CD4-positive, alpha-beta T cell treated with Interleukin-17A for 4 hours (primary cell): ENCODE results near the gene PLAC9.

Experiments
- DNase-seq: peaks from one replicate; pipeline ENCODE4 v3.0.0-alpha.2; 2020; ENCODE audit warnings: mixed read lengths

The PLAC9 gene

DNA sequence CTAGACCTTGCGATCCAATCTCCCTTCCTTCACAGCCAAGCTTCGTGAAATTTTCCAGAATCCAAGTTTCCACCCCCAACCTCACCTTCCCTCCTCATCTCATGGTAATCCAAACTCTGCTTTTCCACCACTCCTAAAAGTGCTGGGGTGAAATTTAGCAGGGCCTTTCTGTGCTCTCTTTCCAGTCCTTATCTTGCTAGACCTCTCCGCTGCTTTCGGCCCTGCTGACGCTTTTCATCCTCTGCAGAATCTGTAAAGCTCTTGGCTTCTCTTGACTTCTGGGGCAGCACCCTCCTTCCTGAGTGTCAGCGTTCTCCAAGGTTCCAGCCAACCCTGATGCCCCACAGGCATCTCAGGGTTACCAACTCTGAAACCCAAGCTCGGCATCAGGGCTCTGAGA lies 7.7 kb downstream of the PLAC9 start:
- no peak for DNase-seq

DNA sequence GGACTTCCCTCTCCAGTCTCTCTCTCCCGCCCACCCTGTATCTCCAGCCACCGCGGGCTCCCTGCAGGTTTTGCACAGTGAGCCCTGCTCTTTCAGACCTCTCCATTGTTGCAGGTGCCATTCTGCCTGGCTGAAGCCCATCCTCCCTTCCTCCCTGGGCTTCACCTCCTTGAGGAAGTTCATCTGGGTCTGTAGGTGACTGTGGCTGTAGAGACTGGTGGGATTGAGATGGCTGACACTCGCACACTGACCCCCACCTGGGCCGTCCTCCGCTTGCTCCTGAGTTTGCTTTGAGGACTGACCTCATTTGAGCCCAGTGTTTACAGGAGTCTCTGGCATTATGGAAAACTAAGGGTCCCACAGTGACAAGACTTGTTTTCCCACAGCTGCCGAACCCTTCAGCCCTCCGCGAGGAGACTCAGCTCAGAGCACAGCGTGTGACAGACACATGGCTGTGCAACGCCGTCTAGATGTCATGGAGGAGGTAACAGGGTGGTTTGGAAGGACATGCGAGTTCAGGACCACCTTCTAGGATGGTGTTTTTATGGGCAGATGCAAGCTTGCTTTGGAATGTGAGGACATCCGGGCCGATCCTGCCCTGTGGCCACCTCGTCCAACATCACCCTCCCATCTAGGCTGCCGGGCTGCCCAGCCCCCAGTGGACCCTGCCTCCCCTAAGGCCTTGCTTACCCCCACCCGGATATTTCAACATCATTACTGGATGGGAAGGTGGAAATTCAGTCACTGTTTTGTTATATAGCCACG lies 9.3 kb downstream of the PLAC9 start:
- DNase-seq: no peak

DNA sequence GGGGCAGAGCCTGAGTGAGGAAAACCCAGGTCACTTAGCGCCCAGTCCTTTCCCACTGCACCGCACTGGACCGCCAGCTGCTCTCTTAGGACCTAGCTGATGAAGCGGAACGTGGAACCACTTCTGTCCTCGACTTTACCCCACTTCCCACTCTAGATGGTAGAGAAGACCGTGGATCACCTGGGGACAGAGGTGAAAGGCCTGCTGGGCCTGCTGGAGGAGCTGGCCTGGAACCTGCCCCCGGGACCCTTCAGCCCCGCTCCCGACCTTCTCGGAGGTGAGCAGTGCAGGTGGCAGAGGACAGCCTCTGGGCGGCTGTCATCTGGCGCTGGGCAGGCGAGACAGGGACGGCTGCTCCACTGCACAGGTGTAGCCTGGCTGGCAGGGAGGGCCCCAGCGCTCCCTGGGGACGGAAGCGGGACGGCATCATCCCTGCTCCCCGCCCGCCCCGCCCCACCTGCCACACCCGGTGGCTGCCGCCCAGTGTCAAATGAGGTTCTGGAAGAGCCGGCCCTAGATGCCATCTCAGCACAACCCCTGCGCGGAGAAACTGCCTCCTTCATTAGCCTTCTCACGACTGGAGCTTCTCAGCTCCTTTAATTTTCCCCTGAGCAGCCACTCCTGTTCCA lies 11.7 kb downstream of the PLAC9 start:
- DNase-seq: peak; percentile 58

DNA sequence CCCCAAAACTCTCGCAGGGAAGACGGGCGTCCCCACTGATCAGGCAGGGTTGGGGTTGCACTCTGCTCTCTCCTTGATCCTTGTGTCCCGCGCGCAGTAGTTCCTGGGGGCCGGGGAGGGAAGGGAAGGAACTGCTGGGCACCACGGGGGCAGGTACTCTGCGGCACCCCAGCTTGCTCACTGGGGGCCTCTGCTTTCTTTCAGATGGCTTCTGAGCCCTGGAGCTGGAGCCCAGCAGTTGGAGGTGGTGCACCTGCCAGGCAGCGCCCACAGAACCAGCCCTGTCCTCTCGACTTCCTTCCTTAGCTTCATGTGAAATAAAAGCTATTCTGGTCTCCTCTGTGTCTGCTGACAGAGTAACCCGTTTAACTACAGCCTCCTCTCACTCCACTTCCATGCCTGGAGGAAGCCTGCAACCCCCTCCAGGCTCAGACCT lies 12.2 kb downstream of the PLAC9 start:
- peak; percentile 51 for DNase-seq

DNA sequence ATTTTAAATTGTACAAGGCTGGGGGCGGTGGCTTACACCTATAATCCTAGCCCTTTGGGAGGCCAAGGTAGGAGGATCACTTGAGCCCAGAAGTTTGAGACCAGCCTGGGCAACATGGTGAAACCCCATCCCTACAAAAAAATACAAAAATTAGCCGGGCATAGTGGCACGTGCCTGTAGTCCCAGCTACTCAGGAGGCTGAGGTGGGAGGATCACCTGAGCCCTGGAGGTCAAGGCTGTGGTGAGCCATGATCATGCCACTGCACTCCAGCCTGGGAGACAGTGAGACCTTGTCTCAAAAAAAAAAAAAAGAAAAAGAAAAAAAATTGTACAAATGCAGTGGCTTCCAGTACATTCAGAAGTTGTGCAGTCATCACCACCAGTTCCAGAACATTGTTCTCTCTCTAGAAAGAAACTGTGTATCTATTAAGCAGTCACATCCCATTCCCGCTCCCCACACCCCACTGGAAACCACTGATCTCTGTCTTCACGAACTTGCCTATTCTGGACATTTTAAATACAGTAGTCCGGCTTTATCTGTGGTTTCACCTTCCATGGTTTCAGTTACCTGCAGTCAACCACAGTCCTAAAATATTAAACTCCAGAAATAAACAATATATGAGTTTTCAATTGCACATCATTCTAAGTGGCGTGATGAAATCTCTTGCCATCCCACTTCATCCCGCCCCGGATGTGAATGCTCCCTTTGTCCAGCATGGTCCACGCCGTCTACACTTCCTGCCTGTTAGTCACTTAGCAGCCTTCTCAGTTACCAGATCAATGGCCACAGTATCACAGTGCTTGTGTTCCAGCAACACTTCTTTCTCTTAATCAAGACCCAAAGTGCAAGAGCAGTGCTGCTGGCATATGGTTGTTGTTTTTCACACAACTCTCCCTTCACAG lies 13.1 kb downstream of the PLAC9 start:
- DNase-seq: peak; percentile 12

DNA sequence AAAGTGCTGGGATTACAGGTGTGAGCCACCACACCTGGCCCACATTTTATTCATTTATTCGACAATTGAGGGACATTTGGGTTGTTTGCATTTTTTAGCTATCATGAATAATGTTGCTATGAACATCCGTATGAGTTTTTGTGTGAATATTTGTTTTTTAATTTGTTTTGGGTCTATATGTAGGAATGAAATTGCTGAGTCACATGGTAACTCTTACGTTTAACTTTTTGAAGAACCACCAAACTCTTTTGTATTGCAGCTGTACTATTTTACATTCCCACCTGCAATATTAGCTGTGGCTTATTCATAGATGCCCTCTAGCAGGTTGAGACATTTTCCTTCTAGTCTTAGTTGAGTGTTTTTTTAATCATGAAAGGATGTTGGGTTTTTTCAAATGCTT lies 14.4 kb downstream of the PLAC9 start:
- DNase-seq: no peak

DNA sequence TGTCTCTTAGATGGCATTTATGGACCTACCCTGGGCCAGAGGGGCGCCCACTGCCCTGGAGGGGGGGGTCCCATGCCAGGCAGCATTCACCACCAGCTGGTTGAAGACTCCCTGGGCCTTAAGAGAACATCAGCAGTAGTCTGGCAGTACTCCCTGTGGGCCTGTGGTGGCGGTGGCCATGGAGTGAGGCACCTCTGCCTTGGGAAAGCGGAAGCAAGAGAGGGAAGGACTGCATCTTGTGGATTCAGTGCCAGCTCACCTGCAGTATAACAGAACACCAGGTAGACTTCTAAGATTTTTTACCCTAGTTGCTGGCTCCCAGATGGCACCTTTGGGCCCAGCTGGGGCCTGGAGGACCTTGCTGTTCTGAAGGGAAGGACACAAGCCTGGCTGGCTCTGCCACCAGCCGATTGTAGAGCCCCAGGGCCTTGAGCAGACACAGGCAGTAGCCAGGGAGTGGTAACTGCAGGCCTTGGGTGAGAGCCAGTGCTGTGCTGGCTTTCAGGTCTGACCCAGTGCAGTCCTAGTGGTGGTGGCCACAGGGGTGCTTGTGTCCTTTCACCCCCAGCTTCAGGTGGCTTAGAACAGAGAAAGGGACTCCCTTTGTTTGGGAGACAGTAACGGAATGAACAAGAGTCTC lies 15.8 kb downstream of the PLAC9 start:
- DNase-seq: no peak

DNA sequence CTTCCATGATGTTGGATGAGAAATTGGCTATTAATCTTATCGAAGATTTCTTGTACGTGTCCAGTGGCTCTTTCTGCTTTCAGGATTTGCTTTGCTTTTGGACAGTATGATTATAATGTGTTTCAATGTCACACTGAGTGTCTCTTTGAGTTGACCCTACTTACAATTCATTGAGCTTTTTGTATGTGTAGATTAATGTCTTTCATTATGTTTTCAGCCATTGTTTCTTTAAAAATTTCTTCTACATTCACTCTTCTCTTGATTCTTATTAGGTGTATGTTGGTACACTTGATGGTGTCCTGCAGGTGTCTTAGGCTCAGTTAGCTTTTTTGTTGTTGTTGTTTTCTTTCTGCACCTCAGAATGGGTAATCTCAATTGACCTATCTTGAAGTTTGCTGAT lies 16.6 kb downstream of the PLAC9 start:
- DNase-seq: no peak

DNA sequence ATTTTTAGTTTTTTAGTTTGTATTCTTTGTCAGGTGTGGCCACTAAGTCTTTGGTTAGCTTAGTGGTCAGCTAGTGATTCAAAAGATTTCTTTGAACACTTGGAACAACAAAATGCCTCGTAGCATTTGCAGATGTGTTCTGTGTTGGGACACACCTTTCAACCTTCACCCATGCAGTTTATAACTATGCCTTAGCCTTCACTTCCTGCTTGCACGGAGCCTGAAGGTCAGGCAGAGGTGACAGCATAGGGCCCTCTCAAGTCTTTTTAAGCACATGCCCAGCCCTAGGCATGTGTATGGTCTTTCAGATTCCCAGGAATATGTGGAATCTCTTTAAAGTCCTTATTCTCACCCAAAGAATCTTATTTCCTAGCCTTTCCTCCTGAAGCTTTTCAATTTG lies 17.6 kb downstream of the PLAC9 start:
- no peak for DNase-seq

DNA sequence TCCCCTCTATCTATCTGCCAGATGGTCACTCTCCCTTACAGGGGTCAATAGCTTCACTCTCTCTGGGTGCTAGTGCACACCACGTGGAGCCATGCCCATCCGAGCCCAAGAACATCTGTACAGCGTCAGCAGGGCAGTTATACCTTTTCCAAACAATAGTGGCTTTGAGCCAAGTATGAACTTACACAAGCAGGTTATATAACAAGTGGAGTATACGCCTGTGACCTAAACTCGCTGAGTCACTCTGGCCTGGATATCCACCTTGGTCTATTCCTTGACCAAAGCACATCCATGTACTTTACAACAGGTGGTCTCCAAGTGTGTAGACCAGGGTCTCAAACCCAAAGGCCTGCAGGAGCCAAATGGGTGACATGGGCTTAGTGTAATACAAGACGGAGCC lies 20.3 kb downstream of the PLAC9 start:
- no peak for DNase-seq

DNA sequence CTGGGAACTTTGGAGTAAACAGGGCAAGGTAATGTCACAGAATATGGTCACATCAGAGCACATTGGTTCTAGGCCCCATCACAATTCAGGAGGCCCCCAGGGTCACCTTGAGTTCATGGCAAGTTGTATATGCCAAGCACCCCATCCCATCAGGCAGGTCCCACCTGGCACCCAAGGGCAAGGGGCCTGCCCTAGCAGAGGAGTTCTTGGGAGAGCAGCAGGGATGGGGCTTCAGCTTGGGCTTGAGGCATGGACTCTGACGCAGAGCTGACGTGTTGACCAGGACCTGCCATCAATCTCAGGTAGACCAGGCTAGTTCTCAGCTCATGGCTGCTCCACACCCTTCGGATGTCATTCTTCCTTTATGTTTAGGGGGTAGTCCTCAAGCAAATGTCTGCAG lies 20.9 kb downstream of the PLAC9 start:
- DNase-seq: no peak

DNA sequence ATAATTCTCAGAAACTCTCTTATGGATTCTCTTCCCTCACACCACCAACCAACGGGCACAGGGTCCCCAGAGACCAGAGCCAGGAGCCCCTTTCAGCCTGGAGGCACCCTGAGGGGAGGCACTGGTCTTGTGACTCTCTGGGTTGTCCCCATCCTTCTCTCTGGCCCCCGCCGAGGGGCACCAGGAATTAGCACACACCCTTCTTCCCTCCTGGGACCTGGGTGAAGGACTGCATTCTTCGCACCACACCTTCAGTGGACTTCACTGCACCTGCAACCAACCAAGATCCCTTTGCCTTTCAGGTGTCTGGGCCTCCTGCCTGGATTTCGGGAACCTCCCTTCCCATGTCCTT lies 22.1 kb downstream of the PLAC9 start:
- DNase-seq: no peak

DNA sequence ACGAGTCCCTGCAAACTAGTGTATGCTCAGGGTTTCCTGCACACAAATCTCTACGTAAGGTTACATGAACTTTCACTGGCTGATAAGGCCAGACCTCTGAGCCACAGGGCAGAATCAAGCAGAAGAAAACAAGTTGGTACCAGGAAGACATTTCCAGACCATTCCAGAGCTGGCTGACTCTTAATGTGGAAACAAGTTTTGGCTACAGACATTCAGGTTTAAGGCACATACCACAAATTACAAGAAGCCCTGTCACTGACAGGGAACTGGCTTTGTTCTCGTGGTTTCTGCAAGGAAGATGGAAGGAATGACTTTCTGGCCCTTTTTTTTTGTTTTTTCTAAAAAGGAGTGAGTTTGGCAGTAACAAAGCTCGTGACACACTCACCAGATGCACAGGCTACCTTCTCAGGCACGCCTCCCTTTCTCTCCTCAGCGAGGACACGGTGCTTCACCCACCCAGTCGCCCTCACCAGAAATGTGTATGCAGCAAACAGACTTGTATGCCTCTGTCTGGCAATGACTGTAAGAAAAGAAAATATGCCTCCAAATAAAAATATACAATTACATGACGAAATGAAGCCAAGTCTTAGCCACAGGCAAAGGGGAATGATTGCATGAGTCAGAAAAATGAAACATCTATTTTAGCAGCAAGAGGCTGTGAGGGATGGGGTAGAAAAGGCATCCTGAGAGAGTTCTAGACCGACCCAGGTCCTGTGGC lies 22.6 kb downstream of the PLAC9 start:
- no peak for DNase-seq

DNA sequence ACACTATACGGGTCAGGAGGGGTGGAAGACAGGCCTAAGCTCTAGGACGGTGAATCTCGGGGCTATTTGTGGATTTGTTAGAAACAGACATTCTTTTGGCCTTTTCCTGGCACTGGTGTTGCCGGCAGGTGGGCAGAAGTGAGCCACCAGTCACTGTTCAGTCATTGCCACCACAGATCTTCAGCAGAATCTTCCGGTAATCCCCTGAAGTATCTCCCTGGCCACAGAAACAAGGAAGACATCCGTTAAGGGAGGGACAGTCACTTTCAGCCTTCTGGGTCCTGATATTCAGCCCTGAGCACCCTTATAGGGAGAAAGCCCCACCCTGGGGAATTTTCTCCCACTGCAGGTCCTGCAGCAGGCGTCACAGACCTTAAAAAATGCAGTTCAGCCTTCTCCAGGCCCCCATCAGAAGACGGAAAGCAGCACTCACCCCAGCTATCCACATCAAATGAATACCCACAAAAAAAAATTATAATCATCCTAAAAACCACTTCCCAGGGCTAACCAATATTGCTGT lies 23.2 kb downstream of the PLAC9 start:
- no peak for DNase-seq

DNA sequence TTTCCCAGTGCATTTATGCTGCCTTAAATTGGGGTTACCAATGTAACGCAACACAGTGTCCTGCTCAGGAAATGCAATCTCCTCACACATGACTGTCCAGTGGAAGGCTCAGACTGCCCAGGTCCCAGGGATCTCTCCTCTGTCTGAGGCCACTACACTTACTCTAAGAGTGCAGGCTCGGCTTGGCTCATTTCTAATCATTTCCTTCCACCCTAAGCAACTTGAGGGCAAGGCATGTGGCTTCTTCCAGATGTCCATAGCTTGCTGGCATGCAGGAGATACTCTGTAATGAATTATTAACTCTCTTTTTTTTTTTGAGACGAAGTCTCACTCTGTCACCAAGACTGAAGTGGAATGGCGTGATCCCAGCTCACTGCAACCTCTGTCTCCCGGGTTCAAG lies 23.7 kb downstream of the PLAC9 start:
- DNase-seq: no peak

DNA sequence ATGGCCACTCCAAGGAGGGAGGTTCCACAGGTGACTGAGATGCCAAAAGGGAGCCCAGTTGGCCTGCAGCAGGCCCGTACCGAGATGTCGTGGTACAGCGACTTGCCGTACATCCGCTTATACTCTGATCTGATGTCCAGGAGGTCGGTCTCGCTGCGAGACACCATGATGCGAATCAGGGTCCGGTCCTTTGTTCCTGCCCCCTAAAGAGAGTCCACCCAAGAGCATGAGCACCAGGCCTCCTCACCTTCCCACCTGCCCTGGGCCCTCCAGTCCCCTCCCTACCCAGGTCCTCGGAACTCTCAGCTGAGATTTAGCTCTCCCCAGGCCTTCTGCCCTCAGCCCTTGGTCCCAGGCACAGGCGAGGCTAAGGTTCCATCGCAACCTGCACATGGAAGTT lies 25.0 kb downstream of the PLAC9 start:
- no peak for DNase-seq

DNA sequence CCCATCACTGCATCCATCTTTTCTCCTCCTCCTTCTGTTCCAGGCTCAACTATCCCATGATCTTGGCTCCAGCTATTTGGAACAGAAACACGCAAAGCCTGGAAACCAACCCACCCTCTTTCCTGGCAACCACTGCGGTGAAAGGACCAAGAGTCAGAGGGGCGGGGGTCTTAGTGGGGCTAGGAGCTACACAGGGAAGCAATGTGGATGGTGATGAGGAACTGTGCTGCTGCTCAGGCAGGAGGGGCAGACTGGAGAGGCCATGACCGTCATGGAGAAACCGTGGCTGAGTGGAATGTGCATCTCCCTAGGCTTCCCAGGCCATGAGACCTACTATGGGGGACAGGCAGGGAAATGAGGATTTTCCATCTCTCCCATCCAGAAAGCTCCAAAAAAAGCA lies 25.6 kb downstream of the PLAC9 start:
- no peak for DNase-seq

DNA sequence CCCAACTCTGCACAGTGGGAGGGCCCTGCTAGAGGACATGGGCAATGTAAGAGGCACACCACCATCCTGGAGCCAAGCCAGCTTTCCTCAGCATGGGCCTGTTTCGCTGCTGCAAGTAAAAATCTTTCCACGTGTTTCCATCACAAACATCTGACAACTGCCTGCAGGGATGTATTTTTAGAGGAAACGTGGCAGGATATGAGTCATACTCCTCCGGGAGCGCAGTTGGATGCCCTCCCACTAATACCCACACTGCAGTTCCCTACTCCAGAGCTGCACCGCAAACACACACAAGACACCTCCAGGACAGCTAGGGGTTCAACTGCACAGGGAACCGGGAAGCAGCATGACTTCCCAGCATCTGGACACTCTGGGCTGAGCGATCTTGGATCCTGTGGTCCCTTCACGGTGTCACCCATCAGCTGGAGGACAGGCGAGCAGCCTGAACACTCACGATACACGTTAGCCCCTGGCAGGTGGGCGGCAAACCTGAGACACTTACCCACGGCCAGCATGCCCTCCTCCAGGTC lies 26.1 kb downstream of the PLAC9 start:
- no peak for DNase-seq

DNA sequence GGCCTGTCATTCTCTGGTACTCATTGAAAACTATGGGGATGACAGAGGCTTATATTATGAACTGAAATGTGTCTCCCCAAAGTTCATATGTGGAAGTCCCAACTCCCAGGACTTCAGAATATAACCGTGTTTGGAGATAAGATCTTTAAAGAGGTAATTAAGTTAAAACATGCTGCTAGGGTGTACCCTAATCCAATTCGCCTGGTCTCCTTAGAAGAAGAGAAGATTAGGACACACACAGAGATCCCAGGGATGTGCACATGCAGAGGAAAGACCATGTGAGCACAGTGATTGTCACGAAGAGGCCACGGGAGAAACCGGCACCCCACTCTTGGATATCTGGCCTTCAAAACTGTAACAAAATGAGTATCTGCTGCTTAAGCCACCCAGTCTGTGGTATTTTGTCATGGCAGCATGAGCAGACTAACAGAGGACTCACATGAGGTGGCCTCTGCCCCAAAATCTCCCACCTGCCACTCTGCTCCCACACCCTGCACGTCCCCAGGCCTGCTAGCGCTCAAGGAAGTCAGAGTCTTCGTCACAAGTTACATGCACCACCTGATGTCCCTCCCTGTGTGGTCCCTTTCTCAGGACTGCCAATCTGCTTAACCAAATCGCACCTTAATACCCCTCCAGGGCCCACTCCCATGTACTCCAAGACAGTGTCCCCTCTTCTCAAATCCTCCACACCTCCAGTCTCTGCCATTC lies 26.8 kb downstream of the PLAC9 start:
- DNase-seq: no peak

DNA sequence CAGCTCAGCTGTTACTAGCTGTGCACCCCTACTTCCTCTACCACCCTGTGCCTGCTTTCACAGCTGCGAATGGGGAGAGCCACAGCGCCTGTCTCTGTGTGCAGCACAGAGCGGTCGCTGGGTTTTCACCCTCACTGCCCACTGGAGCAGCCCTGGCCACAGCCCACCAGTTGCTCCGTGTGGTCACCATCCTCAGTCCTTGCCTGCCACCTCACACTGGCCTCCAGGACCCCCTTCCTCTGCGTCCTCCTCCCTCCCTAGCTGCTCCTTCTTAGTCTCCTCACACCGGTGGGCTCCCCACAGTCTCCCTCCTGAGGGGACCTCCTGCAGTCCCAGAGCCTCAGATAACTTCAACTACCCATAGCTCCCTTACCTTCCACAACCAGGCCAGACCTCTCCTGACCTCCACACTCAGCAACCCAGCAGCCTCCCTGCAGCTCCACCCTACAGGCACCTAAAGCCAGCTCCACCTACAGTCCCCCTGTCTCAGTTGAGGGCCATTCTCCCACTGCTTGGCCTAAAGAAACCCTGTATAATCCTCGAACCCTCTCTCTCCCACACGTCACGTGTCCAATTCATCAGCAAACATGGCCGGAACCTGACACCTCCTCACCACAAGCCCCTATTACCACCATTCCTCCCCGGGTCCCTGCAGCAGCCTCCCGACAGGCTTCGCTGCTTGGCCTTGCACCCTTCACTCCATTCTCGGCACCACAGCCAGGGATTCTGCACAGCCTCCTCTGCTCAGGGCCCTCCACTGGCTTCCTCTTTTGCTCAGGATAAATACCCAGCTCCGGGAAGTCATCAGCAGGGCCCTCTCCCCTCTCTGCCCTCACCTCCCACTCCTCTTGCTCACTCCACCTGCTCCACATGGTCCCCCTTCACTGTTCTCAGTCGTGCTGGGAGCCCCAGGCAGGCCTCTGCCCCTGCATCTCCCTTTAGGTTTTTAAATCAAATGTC lies 28.1 kb downstream of the PLAC9 start:
- DNase-seq: no peak
